HepG2 (cell line): ENCODE results near the gene DCK. TPM values are rescaled to one million over a fixed set of nuclear protein-coding genes. Genes with fewer than 3 reads are reported as not detected.

Experiments used
- AKAP8 ChIP-seq: sonication (generic); formaldehyde crosslinking; IDR thresholded peaks from 2 replicates; pipeline ENCODE4 v1.5.1; 2020; ENCODE audit warnings: mild to moderate bottlenecking, missing genetic modification reagents
- BHLHE40 ChIP-seq: IDR thresholded peaks from 2 replicates; pipeline ENCODE4 v1.6.1; 2011; ENCODE audit warnings: low read length, improper control_type of control experiment
- EEA1 ChIP-seq: sonication (generic); formaldehyde crosslinking; IDR thresholded peaks from 2 replicates; pipeline ENCODE4 v1.5.1; 2020; ENCODE audit warnings: mild to moderate bottlenecking, missing genetic modification reagents, borderline replicate concordance
- ELF1 ChIP-seq: sonication (generic); formaldehyde crosslinking; IDR thresholded peaks from 2 replicates; pipeline ENCODE4 v1.4.0; 2020; ENCODE audit warnings: missing genetic modification reagents
- FOXK1 ChIP-seq: sonication (generic); formaldehyde crosslinking; IDR thresholded peaks from 2 replicates; pipeline ENCODE4 v1.4.0; 2020; ENCODE audit warnings: low read depth, missing genetic modification reagents, borderline replicate concordance
- GZF1 ChIP-seq: sonication (generic); formaldehyde crosslinking; IDR thresholded peaks from 2 replicates; pipeline ENCODE4 v1.5.1; 2020; ENCODE audit warnings: mild to moderate bottlenecking, missing genetic modification reagents
- HNRNPLL ChIP-seq: fragments of 200-400 bp; formaldehyde crosslinking; IDR thresholded peaks from 2 replicates; pipeline ENCODE4 v1.6.1; 2017; ENCODE audit warnings: mild to moderate bottlenecking, low read depth, low read length; ENCODE audit not compliant: poor library complexity, severe bottlenecking
- KLF13 ChIP-seq: sonication (generic); formaldehyde crosslinking; IDR thresholded peaks from 2 replicates; pipeline ENCODE4 v1.4.0; 2020; ENCODE audit warnings: mild to moderate bottlenecking, missing genetic modification reagents
- NFYB ChIP-seq: sonication (generic); formaldehyde crosslinking; IDR thresholded peaks from 2 replicates; pipeline ENCODE4 v1.4.0; 2020; ENCODE audit warnings: missing genetic modification reagents
- NR2F6 ChIP-seq, 2 experiments: IDR thresholded peaks; 2 replicates each; pipeline ENCODE4 v1.6.1; 2016; ENCODE audit warnings: antibody characterized with exemption in 1 of 2, mild to moderate bottlenecking in 1 of 2
- PHB2 ChIP-seq: fragments of 450-650 bp; IDR thresholded peaks from 2 replicates; pipeline ENCODE4 v1.6.1; 2018; ENCODE audit not compliant: partially characterized antibody
- SETDB1 ChIP-seq: sonication (generic); formaldehyde crosslinking; IDR thresholded peaks from 2 replicates; pipeline ENCODE4 v1.5.1; 2020; ENCODE audit warnings: missing genetic modification reagents, mild to moderate bottlenecking, borderline replicate concordance
- SOX5 ChIP-seq: IDR thresholded peaks from 2 replicates; pipeline ENCODE4 v1.6.1; 2016; ENCODE audit warnings: borderline replicate concordance
- STAG1 ChIP-seq: sonication (generic); formaldehyde crosslinking; IDR thresholded peaks from 2 replicates; pipeline ENCODE4 v1.4.0; 2020; ENCODE audit warnings: missing genetic modification reagents
- ZBTB7A ChIP-seq: sonication (generic); formaldehyde crosslinking; IDR thresholded peaks from 2 replicates; pipeline ENCODE4 v1.8.0; 2022; ENCODE audit warnings: mild to moderate bottlenecking, missing genetic modification reagents
- ZNF253 ChIP-seq: sonication (generic); formaldehyde crosslinking; IDR thresholded peaks from 2 replicates; pipeline ENCODE4 v1.8.0; 2022; ENCODE audit warnings: mild to moderate bottlenecking, missing genetic modification reagents, borderline replicate concordance
- ZNF326 ChIP-seq: sonication (generic); formaldehyde crosslinking; IDR thresholded peaks from 2 replicates; pipeline ENCODE4 v1.4.0; 2020; ENCODE audit warnings: missing genetic modification reagents, borderline replicate concordance
- ZNF563 ChIP-seq: sonication (generic); formaldehyde crosslinking; IDR thresholded peaks from 2 replicates; pipeline ENCODE4 v1.8.0; 2022; ENCODE audit warnings: mild to moderate bottlenecking, moderate library complexity, missing genetic modification reagents
- ZNF782 ChIP-seq: sonication (generic); formaldehyde crosslinking; IDR thresholded peaks from 2 replicates; pipeline ENCODE4 v1.4.0; 2020; ENCODE audit warnings: missing genetic modification reagents, mild to moderate bottlenecking, borderline replicate concordance
- polyA plus RNA-seq, 8 experiments: library from polyadenylated mRNA; depleted of rRNA in 3 of 8; stranded (reverse) in 7 of 8; unstranded in 1 of 8; fragments of >200 nt; fragmentation: Illumina TruSeq in 4 of 8; extraction: Trizol in 4 of 8; gene quantifications; 2 replicates each; pipeline versions ENCODE4 v1.2.1 to v1.2.3, GENCODE V29; 2011 to 2016; ENCODE audit warnings: low read depth in 4 of 8, missing spikeins in 1 of 8, mixed read lengths in 1 of 8; ENCODE audit not compliant: insufficient read depth in 1 of 8
- total RNA-seq, 5 experiments: library from RNA; depleted of rRNA; stranded (reverse); fragments of >200 nt; fragmentation: Illumina TruSeq; extraction: Trizol; gene quantifications; 2 replicates each; pipeline ENCODE4 v1.2.3, GENCODE V29; 2016; ENCODE audit warnings: low read depth in 1 of 5
- TF ChIP-seq, protein P1 (sequence below): IDR thresholded peaks from 2 replicates; pipeline ENCODE4 v1.6.1; 2016; ENCODE audit warnings: low read depth
- TF ChIP-seq, protein P2 (sequence below): sonication (generic); formaldehyde crosslinking; IDR thresholded peaks from 2 replicates; pipeline ENCODE4 v1.4.0; 2020; ENCODE audit warnings: missing genetic modification reagents, mild to moderate bottlenecking, borderline replicate concordance
- TF ChIP-seq, protein P3 (sequence below): sonication (generic); formaldehyde crosslinking; IDR thresholded peaks from 2 replicates; pipeline ENCODE4 v1.4.0; 2020; ENCODE audit warnings: missing genetic modification reagents; ENCODE audit errors: not compliant biosample characterization
- TF ChIP-seq, protein P4 (sequence below): sonication (generic); formaldehyde crosslinking; IDR thresholded peaks from 2 replicates; pipeline ENCODE4 v1.5.1; 2020; ENCODE audit warnings: missing genetic modification reagents, mild to moderate bottlenecking, borderline replicate concordance
- TF ChIP-seq, protein P5 (sequence below): IDR thresholded peaks from 2 replicates; pipeline ENCODE4 v1.6.1; 2016; ENCODE audit warnings: missing genetic modification reagents, missing compliant biosample characterization

Gene DCK
- total and polyA plus RNA-seq, 2 of the 13 experiments (the other 11 are each of a cell fraction or from before 2014, with no cell fraction given): 5.7 to 21.8 TPM

DNA sequence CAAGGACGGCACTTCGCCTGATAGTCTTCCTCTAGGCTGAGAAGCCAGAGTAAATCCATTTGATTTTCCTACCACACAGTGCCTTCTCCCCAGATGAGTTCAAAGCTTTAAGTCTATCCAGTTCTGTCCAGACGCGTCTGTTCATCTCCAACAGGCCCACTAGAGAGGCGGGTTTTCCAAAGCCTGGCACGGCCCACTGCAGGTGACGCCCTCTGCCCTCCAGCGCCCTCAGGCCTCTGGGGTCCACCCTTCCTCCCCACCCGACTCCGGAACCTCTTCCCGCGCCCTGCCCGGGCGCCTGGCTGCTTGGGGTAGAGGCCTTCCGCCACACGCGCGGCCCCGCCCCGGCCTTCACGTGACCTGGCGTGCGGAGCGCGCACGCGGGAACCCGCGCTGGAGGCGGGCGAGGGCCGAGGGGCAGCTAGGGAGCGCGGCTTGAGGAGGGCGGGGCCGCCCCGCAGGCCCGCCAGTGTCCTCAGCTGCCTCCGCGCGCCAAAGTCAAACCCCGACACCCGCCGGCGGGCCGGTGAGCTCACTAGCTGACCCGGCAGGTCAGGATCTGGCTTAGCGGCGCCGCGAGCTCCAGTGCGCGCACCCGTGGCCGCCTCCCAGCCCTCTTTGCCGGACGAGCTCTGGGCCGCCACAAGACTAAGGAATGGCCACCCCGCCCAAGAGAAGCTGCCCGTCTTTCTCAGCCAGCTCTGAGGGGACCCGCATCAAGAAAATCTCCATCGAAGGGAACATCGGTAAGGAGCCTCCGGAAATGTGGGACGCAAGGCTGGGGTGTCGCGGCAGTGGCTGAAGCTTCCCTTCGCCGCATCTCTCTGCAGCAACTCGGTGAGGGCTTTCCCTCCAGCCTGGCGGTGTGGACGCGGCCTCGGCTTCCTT is at the start of gene DCK (continued):
- TF ChIP-seq, protein P1, sequence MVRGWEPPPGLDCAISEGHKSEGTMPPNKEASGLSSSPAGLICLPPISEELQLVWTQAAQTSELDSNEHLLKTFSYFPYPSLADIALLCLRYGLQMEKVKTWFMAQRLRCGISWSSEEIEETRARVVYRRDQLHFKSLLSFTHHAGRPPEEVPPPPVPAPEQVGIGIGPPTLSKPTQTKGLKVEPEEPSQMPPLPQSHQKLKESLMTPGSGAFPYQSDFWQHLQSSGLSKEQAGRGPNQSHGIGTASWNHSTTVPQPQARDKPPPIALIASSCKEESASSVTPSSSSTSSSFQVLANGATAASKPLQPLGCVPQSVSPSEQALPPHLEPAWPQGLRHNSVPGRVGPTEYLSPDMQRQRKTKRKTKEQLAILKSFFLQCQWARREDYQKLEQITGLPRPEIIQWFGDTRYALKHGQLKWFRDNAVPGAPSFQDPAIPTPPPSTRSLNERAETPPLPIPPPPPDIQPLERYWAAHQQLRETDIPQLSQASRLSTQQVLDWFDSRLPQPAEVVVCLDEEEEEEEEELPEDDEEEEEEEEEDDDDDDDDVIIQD (CRISPR knock-in tag): no peak
- peak; percentile 28; the same call in 1 of the 2 replicates for TF ChIP-seq SOX5
- no peak; the same call in 1 of the 2 replicates for TF ChIP-seq GZF1
- TF ChIP-seq NR2F6 (IDR thresholded peaks at IDR 0.05): no peak
- peak; percentile 79 for TF ChIP-seq NR2F6 (CRISPR knock-in tag; IDR thresholded peaks at IDR 0.05)
- 0 out of 2 replicates have a peak, but pooled peaks have one; percentile 16 for TF ChIP-seq ZBTB7A (CRISPR knock-in tag)
- TF ChIP-seq, protein P2, sequence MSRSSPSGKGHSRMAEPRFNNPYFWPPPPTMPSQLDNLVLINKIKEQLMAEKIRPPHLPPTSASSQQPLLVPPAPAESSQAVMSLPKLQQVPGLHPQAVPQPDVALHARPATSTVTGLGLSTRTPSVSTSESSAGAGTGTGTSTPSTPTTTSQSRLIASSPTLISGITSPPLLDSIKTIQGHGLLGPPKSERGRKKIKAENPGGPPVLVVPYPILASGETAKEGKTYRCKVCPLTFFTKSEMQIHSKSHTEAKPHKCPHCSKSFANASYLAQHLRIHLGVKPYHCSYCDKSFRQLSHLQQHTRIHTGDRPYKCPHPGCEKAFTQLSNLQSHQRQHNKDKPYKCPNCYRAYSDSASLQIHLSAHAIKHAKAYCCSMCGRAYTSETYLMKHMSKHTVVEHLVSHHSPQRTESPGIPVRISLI: no peak
- peak; percentile 36; the same call in 1 of the 2 replicates for TF ChIP-seq ZNF563 (CRISPR knock-in tag)
- TF ChIP-seq KLF13: no peak
- no peak for TF ChIP-seq FOXK1 (CRISPR knock-in tag)
- TF ChIP-seq, protein P3, sequence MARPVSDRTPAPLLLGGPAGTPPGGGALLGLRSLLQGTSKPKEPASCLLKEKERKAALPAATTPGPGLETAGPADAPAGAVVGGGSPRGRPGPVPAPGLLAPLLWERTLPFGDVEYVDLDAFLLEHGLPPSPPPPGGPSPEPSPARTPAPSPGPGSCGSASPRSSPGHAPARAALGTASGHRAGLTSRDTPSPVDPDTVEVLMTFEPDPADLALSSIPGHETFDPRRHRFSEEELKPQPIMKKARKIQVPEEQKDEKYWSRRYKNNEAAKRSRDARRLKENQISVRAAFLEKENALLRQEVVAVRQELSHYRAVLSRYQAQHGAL: no peak
- TF ChIP-seq, protein P4, sequence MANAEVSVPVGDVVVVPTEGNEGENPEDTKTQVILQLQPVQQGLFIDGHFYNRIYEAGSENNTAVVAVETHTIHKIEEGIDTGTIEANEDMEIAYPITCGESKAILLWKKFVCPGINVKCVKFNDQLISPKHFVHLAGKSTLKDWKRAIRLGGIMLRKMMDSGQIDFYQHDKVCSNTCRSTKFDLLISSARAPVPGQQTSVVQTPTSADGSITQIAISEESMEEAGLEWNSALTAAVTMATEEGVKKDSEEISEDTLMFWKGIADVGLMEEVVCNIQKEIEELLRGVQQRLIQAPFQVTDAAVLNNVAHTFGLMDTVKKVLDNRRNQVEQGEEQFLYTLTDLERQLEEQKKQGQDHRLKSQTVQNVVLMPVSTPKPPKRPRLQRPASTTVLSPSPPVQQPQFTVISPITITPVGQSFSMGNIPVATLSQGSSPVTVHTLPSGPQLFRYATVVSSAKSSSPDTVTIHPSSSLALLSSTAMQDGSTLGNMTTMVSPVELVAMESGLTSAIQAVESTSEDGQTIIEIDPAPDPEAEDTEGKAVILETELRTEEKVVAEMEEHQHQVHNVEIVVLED: peak; percentile 78
- TF ChIP-seq PHB2: no peak
- TF ChIP-seq STAG1 (CRISPR knock-in tag): no peak
- peak; percentile 80 for TF ChIP-seq HNRNPLL
- TF ChIP-seq, protein P5, sequence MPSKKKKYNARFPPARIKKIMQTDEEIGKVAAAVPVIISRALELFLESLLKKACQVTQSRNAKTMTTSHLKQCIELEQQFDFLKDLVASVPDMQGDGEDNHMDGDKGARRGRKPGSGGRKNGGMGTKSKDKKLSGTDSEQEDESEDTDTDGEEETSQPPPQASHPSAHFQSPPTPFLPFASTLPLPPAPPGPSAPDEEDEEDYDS: peak; percentile 45; the same call in 1 of the 2 replicates
- TF ChIP-seq EEA1: no peak
- no peak for TF ChIP-seq ZNF326 (CRISPR knock-in tag)
- peak; percentile 33; the same call in 1 of the 2 replicates for TF ChIP-seq AKAP8
- TF ChIP-seq ELF1 (CRISPR knock-in tag): peak; percentile 67
- TF ChIP-seq SETDB1: no peak
- TF ChIP-seq ZNF253 (CRISPR knock-in tag): no peak
- peak; percentile 98 for TF ChIP-seq BHLHE40
- TF ChIP-seq ZNF782 (CRISPR knock-in tag): no peak
- peak; percentile 40; the same call in 1 of the 2 replicates for TF ChIP-seq NFYB (CRISPR knock-in tag)
